Activated CD4-positive, alpha-beta T cell treated with anti-CD3 and anti-CD28 coated beads, Interleukin-2, Interleukin-4, amounts not matched to agents 100 ng/mL and 50 ng/mL, durations not matched to agents 16 hours and 8 hours (primary cell): ENCODE data around the gene EDN3.

Experiments used
- DNase-seq: peaks from one replicate; pipeline ENCODE4 v3.0.0-alpha.2; 2020; ENCODE audit warnings: low spot score

EDN3 gene

DNA sequence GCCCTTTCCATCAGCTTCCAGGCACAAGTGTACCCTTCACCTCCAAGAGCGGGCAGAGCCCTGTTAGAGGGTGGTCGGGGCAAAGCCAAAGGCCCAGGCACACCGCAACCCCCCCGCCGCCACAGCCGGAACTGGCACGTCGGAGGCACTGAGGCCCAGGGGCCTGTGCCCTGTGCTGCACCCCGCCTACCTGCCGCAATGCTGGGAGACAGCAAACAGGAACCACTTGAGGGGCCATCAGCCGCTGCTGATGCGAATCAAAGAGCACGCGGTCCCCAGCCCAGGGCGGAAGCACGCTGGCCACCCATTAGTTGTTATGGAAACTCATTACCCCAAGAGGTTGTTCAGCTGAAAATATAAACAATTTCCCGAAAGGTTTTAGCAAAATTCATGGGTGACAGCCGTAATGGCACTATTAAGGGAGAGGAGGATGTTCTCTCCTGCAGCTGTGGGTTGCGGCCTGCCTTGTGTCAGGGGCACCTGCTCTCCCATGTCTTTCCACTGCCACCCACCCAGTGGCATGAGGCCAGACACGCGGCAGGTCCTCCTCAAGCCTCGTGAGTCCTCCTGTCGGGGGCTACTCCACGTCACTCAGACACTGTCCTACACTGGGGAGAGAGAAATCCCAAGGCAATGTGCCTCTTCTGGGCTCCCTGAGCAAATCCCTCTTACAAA lies 65.3 kb downstream of the EDN3 start:
- DNase-seq, result no peak

DNA sequence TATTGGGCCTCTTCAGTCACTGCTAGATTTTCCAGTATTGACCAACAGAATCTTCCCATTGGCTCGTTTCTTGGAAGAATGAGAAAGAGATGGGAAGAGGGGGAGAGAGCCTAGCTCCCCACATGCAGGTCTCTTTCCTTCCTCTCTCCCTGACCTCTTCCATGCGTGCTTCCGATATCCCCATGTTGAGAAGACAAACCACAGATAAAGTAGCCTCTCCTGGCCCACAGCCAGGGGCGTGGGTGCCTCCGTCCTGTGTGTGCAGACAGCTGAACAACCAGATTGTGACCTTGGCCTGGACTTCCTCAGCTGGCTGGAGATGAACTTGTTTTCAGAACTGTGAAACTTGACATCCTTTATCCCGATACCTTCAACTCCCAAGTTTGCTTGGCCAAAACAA lies 71.0 kb downstream of the EDN3 start:
- no peak for DNase-seq

DNA sequence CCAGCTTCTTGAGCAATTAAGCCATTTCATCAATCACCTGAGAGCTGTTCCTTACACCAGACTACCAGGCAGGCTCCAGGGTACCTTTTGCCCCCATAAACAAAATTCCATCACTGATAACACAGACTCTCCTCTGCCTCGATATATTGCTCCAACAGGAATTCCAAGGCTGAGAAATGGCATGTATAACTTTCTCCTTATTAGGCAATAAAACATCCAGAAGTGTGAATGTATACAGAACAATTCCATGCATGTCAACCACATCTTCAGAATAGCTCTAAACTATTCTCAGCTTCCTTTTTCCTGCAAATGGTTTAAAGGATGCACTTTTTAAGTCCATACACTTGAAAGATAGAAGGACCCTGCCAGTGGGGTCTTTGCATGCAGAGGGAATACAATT lies 73.8 kb downstream of the EDN3 start:
- no peak for DNase-seq

DNA sequence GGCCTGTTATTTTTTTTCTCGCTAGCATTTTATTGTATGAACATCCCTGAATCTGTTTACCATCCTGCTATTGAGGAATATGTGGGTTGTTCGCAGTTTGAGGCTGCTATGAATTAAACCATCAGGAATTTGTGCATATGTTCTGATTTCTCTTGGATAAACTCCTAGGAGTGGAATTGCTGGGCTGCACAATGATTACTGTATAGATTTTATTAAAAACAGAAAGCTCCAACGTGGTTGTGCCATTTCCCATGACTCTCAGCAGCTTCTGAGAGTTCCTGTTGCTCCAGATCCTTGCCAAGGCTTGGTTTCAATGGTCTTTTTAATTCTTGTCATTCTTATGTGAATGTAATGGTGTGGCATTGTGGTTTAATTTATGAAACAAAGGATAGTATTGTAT lies 75.1 kb downstream of the EDN3 start:
- DNase-seq, result no peak
